ENCODE measurements around the gene CDK5RAP3. TPM values are rescaled to one million over a fixed set of nuclear protein-coding genes. Genes with fewer than 3 reads are reported as not detected.

Gene CDK5RAP3
- total RNA-seq, 4 donors from 2014 or later, result 43.9 to 70.2 (median 58.4) TPM

- Histone ChIP-seq H3K27ac (replicated peaks in 1 of 4) (no peak overlapping the region), H3K4me3 (no peak overlapping the region), H3K36me3 (no peaks in the 10 kb centered on the region), H3K27me3 (peaks cover 0 to 41% (median 0%) of the 10 kb centered on the region in 4 donors), H3K4me1 (no peaks in the 10 kb centered on the region), H3K9me3 (no peaks in the 10 kb centered on the region)
- WGBS, result 93% methylated on average over 3 of the region's 4 CpGs
- no peak for TF ChIP-seq POLR2A (IDR thresholded peaks at IDR 0.05; ENCODE audit: low read depth)
- no peak for TF ChIP-seq EP300 (IDR thresholded peaks at IDR 0.05)
- no peak for TF ChIP-seq POLR2AphosphoS5 (IDR thresholded peaks at IDR 0.05)
- intact Hi-C loops (cut with DNase I), result no loop called here
- DNase-seq (ENCODE audit: extremely low spot score), result no peak
Observed at GRCh38 chr17:47994724-47995123, 23.8 kb downstream of the CDK5RAP3 start.

- intact Hi-C loops (cut with DNase I), result no loop called here
Observed at GRCh38 chr17:47995241-47995935, 24.5 kb downstream of the CDK5RAP3 start.

GRCh38 chr17:47996201-47996600 lies 25.3 kb downstream of the CDK5RAP3 start:
- peaks cover 0 to 41% (median 0%) of the 10 kb centered on the region in 4 donors for H3K27me3 ChIP-seq
- no peaks in the 10 kb centered on the region for H3K9me3 ChIP-seq
- no peaks in the 10 kb centered on the region for H3K36me3 ChIP-seq
- intact Hi-C loops (cut with DNase I), result no loop called here
- H3K4me1 ChIP-seq, result no peaks in the 10 kb centered on the region
- WGBS, result 75% methylated on average over 9 of the region's 9 CpGs
- H3K4me3 ChIP-seq, result no peak overlapping the region
- no peak for DNase-seq (ENCODE audit: extremely low spot score)
- H3K27ac ChIP-seq (replicated peaks in 1 of 4), result no peak overlapping the region
- TF ChIP-seq CTCF (IDR thresholded peaks at IDR 0.05), result no peak

More at GRCh38 chr17:47995241-47995935, 24.5 kb downstream of the CDK5RAP3 start:
- Histone ChIP-seq H3K9me3 (no peaks in the 10 kb centered on the region), H3K4me3 (no peak overlapping the region), H3K4me1 (no peaks in the 10 kb centered on the region), H3K27me3 (peaks cover 0 to 41% (median 0%) of the 10 kb centered on the region in 4 donors), H3K36me3 (no peaks in the 10 kb centered on the region), H3K27ac (replicated peaks in 1 of 4) (no peak overlapping the region)
- DNase-seq (ENCODE audit: extremely low spot score), result no peak
- 77% methylated on average over 8 of the region's 13 CpGs for WGBS
- TF ChIP-seq POLR2AphosphoS5 (IDR thresholded peaks at IDR 0.05) (no peak), CTCF (IDR thresholded peaks at IDR 0.05) (no peak), POLR2A (IDR thresholded peaks at IDR 0.05; ENCODE audit: low read depth) (no peak), EP300 (IDR thresholded peaks at IDR 0.05) (no peak)

- intact Hi-C loops (cut with DNase I), result no loop called here
- Histone ChIP-seq H3K27ac (replicated peaks in 1 of 4) (no peak overlapping the region), H3K27me3 (peaks cover 0 to 41% (median 0%) of the 10 kb centered on the region in 4 donors), H3K36me3 (no peaks in the 10 kb centered on the region), H3K9me3 (no peaks in the 10 kb centered on the region), H3K4me1 (peaks cover 0 to 12% (median 10%) of the 10 kb centered on the region in 4 donors), H3K4me3 (no peak overlapping the region)
- WGBS, result 70% methylated on average over 7 of the region's 7 CpGs
- DNase-seq (ENCODE audit: extremely low spot score), result no peak
- no peak for TF ChIP-seq POLR2AphosphoS5 (IDR thresholded peaks at IDR 0.05)
- TF ChIP-seq POLR2A (IDR thresholded peaks at IDR 0.05; ENCODE audit: low read depth), result no peak
- no peak for TF ChIP-seq EP300 (IDR thresholded peaks at IDR 0.05)
- no peak for TF ChIP-seq CTCF (IDR thresholded peaks at IDR 0.05)
Observed at GRCh38 chr17:47997586-47997985, 26.7 kb downstream of the CDK5RAP3 start.

- 95% methylated on average over 7 of the region's 7 CpGs for WGBS
- Histone ChIP-seq H3K9me3 (no peaks in the 10 kb centered on the region), H3K4me3 (no peak overlapping the region), H3K4me1 (peaks cover 3 to 17% (median 15%) of the 10 kb centered on the region in 4 donors), H3K36me3 (no peaks in the 10 kb centered on the region), H3K27ac (replicated peaks in 1 of 4) (no peak overlapping the region), H3K27me3 (peaks cover 0 to 41% (median 0%) of the 10 kb centered on the region in 4 donors)
- TF ChIP-seq POLR2AphosphoS5 (IDR thresholded peaks at IDR 0.05), result no peak
- TF ChIP-seq EP300 (IDR thresholded peaks at IDR 0.05), result no peak
- no peak for DNase-seq (ENCODE audit: extremely low spot score)
- intact Hi-C loops (cut with DNase I), result no loop called here
Observed at GRCh38 chr17:47998044-47998443, 27.1 kb downstream of the CDK5RAP3 start.
